BLaER1 (cell line): ENCODE results near the gene VWA1.

Source experiments
- H3K27ac ChIP-seq: shearing (Covaris generic); formaldehyde crosslinking; 2 replicates; pipeline ENCODE4 v1.8.1; 2022
- H3K27me3 ChIP-seq: shearing (Covaris generic); formaldehyde crosslinking; 2 replicates; pipeline ENCODE4 v1.8.1; 2022
- H3K36me3 ChIP-seq: shearing (Covaris generic); formaldehyde crosslinking; 2 replicates; pipeline ENCODE4 v1.8.1; 2022
- H3K4me1 ChIP-seq: shearing (Covaris generic); formaldehyde crosslinking; 2 replicates; pipeline ENCODE4 v1.8.1; 2022
- H3K4me2 ChIP-seq: shearing (Covaris generic); formaldehyde crosslinking; 2 replicates; pipeline ENCODE4 v1.8.1; 2022
- H3K4me3 ChIP-seq: shearing (Covaris generic); formaldehyde crosslinking; 2 replicates; pipeline ENCODE4 v1.8.1; 2022
- H3K9ac ChIP-seq: shearing (Covaris generic); formaldehyde crosslinking; 2 replicates; pipeline ENCODE4 v1.8.1; 2022
- H3K9me3 ChIP-seq: shearing (Covaris generic); formaldehyde crosslinking; 2 replicates; pipeline ENCODE4 v1.8.1; 2022
- H4K20me1 ChIP-seq: shearing (Covaris generic); formaldehyde crosslinking; 2 replicates; pipeline ENCODE4 v1.8.1; 2022
- Cebpa-rat ChIP-seq: shearing (Covaris generic); IDR thresholded peaks from 2 replicates; pipeline ENCODE4 v1.8.1; 2022

Gene VWA1

DNA sequence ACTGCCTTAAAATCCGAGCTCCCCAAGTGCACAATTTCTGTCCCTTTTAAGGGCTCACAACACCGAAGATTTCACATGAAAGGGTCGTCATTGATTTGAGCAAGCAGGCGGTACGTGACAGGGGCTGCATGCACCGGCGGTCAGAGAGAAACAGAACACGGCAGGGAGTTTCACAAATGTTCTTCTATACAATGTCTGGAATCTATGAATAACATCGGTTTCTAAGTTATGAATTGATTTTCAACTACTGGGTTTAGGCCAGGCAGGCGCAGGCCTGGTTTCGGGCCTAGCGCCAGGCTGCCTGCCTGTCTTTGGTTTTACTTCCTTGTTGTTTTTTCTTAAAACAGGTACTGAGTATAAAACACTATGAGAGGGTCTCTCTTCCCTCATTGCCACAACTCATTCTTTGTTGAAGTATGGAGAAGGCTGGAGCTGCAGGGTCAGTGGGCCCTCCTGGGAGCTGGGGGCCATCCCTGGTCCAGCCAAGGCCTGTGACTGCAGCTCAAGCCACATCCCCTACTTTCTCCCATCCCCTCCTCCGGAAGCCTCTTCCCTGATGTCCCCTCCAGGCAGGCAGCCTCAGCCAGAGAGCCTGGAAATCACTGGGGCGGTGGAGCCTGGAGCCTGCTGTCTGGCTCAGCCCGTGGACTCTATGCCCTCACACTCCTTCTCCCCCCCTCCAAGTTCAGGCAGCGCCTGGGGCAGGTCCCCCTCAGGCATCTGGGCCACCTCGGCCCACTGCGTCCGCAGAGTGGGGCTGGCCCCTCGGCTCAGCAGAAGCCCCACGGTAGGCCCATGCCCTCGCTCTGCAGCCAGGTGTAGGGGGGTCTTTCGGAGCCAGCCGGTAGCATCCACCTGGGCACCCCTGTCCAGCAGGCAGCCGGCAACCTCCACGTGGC is 16.8 kb upstream of the VWA1 start:
- peak overlapping the region; percentile 65 for H3K9ac ChIP-seq
- H4K20me1 ChIP-seq = no peaks in the 10 kb centered on the region
- H3K9me3 ChIP-seq = no peaks in the 10 kb centered on the region
- peak overlapping the region; percentile 54 for H3K4me2 ChIP-seq
- H3K36me3 ChIP-seq = no peaks in the 10 kb centered on the region
- H3K27me3 ChIP-seq = no peaks in the 10 kb centered on the region
- H3K27ac ChIP-seq = peak overlapping the region; percentile 78
- no peak overlapping the region for H3K4me3 ChIP-seq
- no peak for TF ChIP-seq Cebpa-rat
- H3K4me1 ChIP-seq = peaks cover 59% of the 10 kb centered on the region

DNA sequence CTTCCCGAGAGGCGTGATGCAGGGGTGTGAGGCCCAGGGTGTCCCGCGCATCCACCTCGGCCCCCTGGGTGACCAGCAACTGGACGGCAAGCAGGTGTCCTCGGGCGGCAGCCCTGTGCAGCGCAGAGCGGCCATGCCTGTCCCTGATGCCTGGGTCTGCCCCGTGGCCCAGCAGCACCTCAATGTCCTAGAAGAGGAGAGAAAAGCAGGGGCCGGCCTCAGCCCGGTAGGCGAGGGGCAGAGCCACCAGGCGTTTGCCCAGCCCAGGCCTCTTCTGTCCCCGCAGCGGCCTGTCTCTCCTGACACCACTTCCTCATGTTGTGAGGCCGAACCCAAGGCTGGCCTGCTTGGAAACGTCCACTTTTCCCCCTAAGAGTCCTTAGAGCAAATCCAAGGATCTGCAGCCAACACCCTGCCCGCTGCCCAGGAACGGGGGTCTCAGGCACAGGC is 16.1 kb upstream of the VWA1 start:
- Histone ChIP-seq H3K9me3 (no peaks in the 10 kb centered on the region), H3K27me3 (no peaks in the 10 kb centered on the region), H3K4me3 (no peak overlapping the region), H4K20me1 (no peaks in the 10 kb centered on the region), H3K36me3 (no peaks in the 10 kb centered on the region), H3K9ac (no peak overlapping the region), H3K4me1 (peaks cover 59% of the 10 kb centered on the region), H3K27ac (peak overlapping the region; percentile 78; the same call in 1 of the 2 replicates), H3K4me2 (peak overlapping the region; percentile 54)
- TF ChIP-seq Cebpa-rat = no peak

DNA sequence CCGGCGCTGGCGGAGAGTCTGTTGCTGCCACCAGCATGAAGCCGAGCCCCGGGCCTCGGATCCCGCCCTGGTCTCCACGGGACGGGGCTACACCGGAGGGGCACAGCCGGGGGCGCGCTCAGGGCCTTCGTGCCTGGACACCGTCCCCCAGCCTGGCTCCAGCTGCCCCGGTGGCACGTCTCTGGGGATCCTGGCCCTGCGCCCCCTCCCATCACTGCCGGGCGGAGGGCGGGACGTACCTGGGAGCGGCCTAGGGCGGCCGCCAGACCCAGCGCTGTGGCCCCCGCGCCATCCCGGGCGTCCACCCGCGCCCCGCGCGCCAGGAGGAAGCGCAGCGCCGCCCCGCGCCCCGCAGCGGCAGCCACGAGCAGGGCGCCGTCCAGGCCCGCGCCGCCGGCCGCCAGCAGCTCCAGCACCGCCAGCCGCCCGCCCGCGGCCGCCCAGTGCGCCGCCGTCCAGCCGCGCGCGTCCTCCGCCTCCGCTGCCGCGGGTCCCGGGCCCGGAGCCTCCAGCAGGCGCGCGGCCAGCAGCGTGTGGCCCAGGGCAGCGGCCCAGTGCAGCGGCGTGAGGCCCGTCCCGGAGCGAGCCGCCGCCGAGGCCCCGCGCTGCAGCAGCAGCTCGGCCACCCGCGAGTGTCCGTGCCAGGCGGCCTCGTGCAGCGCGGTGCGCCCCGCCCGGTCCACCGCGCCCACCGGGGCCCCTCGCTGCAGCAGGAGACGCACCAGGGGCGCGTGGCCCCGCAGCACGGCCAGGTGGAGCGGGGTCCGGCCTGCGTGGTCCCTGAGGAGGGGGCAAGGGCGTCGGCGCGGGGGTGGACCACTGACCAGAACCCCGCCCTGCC is 15.5 kb upstream of the VWA1 start:
- Histone ChIP-seq H3K4me2 (peak overlapping the region; percentile 54), H3K27ac (no peak overlapping the region), H3K9ac (no peak overlapping the region), H4K20me1 (no peaks in the 10 kb centered on the region), H3K27me3 (no peaks in the 10 kb centered on the region), H3K9me3 (no peaks in the 10 kb centered on the region), H3K4me1 (peaks cover 65% of the 10 kb centered on the region), H3K36me3 (no peaks in the 10 kb centered on the region), H3K4me3 (no peak overlapping the region)
- no peak for TF ChIP-seq Cebpa-rat

DNA sequence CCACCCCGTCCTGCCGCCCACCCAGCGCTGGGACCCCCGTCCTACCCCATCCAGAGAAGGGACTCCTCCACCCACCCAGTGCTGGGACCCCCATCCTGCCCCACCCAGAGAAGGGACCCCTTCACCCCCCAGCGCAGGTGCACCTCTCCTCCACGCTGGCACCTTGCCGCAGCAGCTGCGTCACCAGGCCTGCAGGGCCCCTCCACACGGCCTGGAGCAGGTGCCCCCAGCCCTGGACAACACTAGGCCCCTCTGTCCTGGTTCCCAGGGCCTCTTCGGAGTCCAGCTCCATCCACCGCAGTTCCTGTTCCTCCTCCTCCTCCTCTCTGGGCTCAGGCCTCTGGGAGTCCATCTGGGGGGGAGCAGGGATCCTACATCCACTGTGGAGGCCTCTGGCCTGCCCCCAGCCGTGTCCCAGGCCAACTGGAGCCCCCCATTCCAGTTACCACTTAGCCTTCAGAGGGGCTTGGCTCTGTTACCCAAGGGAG is 14.8 kb upstream of the VWA1 start:
- Histone ChIP-seq H3K9me3 (no peaks in the 10 kb centered on the region), H3K27me3 (no peaks in the 10 kb centered on the region), H3K27ac (peak overlapping the region; percentile 85), H3K4me3 (0 out of 2 replicates have a peak overlapping the region, but pooled peaks have one; percentile 38), H3K36me3 (no peaks in the 10 kb centered on the region), H4K20me1 (no peaks in the 10 kb centered on the region), H3K4me1 (peaks cover 71% of the 10 kb centered on the region), H3K4me2 (peak overlapping the region; percentile 85), H3K9ac (peak overlapping the region; percentile 73)
- no peak for TF ChIP-seq Cebpa-rat

DNA sequence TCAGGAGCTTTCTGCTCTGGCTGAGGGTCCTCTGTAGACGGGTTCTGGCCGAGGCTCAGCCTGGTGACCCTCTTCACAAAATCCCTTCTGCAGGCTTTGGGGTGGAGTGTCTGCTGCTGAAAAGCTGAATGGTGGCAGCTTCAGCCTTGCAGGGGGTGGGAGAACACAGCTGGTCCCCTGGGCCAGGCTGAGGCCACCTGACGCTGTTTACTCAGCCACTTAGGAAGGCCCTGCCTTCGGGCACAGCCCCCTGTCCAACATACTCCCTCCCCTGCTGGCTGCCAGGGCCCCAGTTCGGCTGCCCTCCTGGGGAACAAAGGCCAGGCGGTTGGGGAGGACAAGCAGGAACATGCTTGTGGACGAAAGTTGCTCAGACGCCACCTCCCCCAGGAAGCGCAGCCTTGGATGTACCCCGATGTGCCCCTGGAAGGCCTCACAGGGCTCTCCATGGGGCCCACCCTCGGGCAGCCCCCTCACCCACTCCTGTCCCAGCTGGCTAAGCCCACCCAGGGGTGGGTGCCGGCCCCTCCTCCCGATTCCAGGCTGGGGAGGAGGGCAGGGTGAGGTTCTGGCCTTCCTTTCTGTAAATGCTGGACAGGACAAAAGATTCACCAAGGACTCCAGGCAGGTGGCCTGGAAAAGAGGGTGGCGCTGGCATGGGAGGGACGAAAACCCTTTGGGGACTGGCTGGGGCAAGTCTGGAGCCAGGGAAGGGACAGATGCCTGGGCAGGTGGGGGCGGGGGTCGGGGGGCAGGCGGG is 14.2 kb upstream of the VWA1 start, which contains the start of gene ANKRD65:
TSS of gene ANKRD65 (minus strand) at position 130 of the 760 bp plus-strand sequence. CDS start 271 bp downstream, outside the sequence.
- H3K36me3 ChIP-seq = no peaks in the 10 kb centered on the region
- no peaks in the 10 kb centered on the region for H3K27me3 ChIP-seq
- peak within 1 kb of the TSS; percentile 85 for H3K27ac ChIP-seq
- H4K20me1 ChIP-seq = no peaks in the 10 kb centered on the region
- no peak for TF ChIP-seq Cebpa-rat
- H3K4me3 ChIP-seq = peak within 1 kb of the TSS; percentile 38; the same call in 1 of the 2 replicates
- H3K9me3 ChIP-seq = no peaks in the 10 kb centered on the region
- peaks cover 78% of the 10 kb centered on the region for H3K4me1 ChIP-seq
- H3K9ac ChIP-seq = peak within 1 kb of the TSS; percentile 73
- peak within 1 kb of the TSS; percentile 85 for H3K4me2 ChIP-seq

DNA sequence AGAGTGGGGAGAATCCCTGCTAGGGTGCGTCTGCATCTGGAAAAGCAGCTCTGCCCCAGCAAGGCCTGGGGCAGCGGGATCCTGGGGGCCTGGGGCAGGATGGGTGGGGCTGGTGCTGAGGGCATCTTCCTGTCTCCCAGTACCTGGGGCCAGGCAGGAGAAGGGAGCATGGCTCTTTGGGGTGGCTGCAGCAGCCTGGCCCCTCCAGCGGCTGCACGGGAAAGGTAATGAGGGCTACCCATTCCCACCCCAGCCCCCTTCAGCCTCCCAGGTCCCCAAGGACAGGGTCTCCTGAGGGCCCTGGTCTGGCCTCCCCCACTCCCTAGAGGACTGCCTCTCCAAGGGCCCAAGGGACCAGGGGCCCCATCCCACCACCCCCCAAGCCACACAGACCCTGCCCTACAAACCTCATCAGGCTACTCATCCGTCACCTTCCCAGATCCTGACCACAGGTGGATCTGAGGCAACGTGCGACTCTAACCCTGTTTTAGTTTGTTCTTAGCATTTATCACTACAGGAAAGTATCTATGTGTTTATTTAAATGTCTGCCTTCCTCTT is 13.5 kb upstream of the VWA1 start:
- Histone ChIP-seq H3K4me2 (peak overlapping the region; percentile 85), H3K4me1 (peaks cover 82% of the 10 kb centered on the region), H4K20me1 (no peaks in the 10 kb centered on the region), H3K36me3 (no peaks in the 10 kb centered on the region), H3K9me3 (no peaks in the 10 kb centered on the region), H3K27me3 (no peaks in the 10 kb centered on the region), H3K9ac (peak overlapping the region; percentile 63; the same call in 1 of the 2 replicates), H3K4me3 (no peak overlapping the region), H3K27ac (peak overlapping the region; percentile 70)
- no peak for TF ChIP-seq Cebpa-rat

DNA sequence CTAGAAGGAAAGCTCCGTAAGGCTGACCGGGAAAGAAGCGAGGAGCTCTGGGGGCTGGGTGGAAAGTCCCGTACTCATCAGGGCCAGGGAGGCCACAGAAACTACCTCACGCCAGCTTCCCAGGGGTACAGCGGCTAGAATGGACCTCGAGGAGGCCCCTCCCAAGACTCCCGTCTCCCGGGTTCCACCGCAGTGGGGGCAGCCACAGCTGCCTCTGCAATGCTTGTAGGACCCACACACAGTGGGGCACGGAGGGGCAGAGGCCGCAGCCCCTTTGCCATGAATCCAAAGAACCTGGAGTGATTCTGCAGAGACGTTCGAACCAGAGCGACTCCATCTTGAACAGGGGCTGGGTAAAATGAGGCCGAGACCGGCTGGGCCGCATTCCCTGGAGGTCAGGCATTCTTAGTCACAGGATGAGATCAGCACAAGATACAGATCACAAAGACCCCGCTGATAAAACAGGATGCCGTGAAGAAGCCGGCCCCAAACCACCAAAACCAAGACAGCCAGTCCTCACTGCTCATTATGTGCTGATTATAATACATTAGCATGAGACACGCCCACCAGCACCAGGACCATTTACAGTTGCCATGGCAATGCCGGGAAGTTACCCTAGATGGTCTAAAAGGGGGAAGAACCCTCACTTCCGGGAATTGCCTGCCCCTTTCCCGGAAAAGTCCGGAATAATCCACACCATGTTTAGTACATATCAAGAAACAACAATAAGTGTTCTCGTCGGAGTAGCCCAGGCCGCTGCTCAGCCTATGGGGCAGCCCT is 12.8 kb upstream of the VWA1 start:
- H3K9ac ChIP-seq = peak overlapping the region; percentile 63; the same call in 1 of the 2 replicates
- no peak overlapping the region for H3K4me3 ChIP-seq
- no peaks in the 10 kb centered on the region for H3K9me3 ChIP-seq
- H4K20me1 ChIP-seq = no peaks in the 10 kb centered on the region
- peak overlapping the region; percentile 70 for H3K27ac ChIP-seq
- no peak for TF ChIP-seq Cebpa-rat
- H3K4me1 ChIP-seq = peaks cover 79% of the 10 kb centered on the region
- H3K27me3 ChIP-seq = no peaks in the 10 kb centered on the region
- H3K36me3 ChIP-seq = no peaks in the 10 kb centered on the region
- H3K4me2 ChIP-seq = peak overlapping the region; percentile 85

DNA sequence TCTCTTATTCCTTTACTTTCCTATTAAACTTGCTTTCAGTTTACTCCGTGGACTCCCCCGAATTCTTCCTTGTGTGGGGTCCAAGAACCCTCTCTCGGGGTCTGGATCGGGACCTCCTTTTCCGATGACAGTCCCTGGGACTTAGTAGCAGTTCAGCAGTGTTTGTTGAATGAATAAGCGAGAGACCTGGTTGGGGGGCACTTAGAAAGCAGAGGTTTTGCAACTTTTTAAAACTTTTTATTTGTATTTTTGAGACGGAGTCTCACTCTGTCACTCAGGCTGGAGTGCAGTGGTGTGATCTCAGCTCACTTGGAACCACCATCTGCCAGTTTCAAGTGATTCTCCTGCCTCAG is 12.3 kb upstream of the VWA1 start:
- Histone ChIP-seq H3K4me3 (no peak overlapping the region), H3K36me3 (no peaks in the 10 kb centered on the region), H3K9me3 (no peaks in the 10 kb centered on the region), H4K20me1 (no peaks in the 10 kb centered on the region), H3K27ac (no peak overlapping the region), H3K4me2 (peak overlapping the region; percentile 85), H3K27me3 (no peaks in the 10 kb centered on the region), H3K4me1 (peaks cover 73% of the 10 kb centered on the region), H3K9ac (no peak overlapping the region)
- no peak for TF ChIP-seq Cebpa-rat
